H1 (cell line): ENCODE results near the gene SKAP1. TPM values are rescaled to one million over a fixed set of nuclear protein-coding genes. Genes with fewer than 3 reads are reported as not detected.

ENCODE experiments used
- BCL11A ChIP-seq, 2 experiments: IDR thresholded peaks; one replicate each; pipeline ENCODE4 v1.6.1; 2011; ENCODE audit warnings: low read depth in 2 of 2, low read length in 2 of 2, mild to moderate bottlenecking in 2 of 2
- CEBPB ChIP-seq: IDR thresholded peaks from 2 replicates; pipeline ENCODE4 v1.6.1; 2012; ENCODE audit warnings: low read depth, low read length
- CHD2 ChIP-seq: IDR thresholded peaks from 2 replicates; pipeline ENCODE4 v1.6.1; 2012; ENCODE audit warnings: low read length, improper control_type of control experiment
- CHD7 ChIP-seq: fragments of 300-600 bp; sonication (generic); IDR thresholded peaks from 2 replicates; pipeline ENCODE4 v1.7.1; 2012; ENCODE audit warnings: low read length, moderate library complexity, mild to moderate bottlenecking, inconsistent platforms; ENCODE audit not compliant: insufficient replicate concordance
- CREB1 ChIP-seq: IDR thresholded peaks from 2 replicates; pipeline ENCODE4 v1.6.1; 2012; ENCODE audit warnings: inconsistent platforms
- E2F6 ChIP-seq: IDR thresholded peaks from 2 replicates; pipeline ENCODE4 v1.6.1; 2012; ENCODE audit warnings: inconsistent platforms
- FOSL1 ChIP-seq: IDR thresholded peaks from 2 replicates; pipeline ENCODE4 v1.6.1; 2011; ENCODE audit warnings: mild to moderate bottlenecking, low read depth, low read length, moderate library complexity; ENCODE audit not compliant: insufficient read depth
- MAX ChIP-seq: IDR thresholded peaks from 2 replicates; pipeline ENCODE4 v1.6.1; 2012; ENCODE audit warnings: inconsistent platforms
- RAD21 ChIP-seq, 2 experiments: IDR thresholded peaks in 1 of 2; conservative IDR thresholded peaks in 1 of 2; 2 replicates each; pipeline ENCODE4 v1.6.1; 2011; ENCODE audit warnings: low read depth in 2 of 2, low read length in 2 of 2, improper control_type of control experiment in 1 of 2, inconsistent platforms in 1 of 2, mild to moderate bottlenecking in 1 of 2, moderate library complexity in 1 of 2
- SIRT6 ChIP-seq: IDR thresholded peaks from one replicate; pipeline ENCODE4 v1.7.1; 2012; ENCODE audit warnings: low read length, inconsistent platforms
- SP1 ChIP-seq: IDR thresholded peaks from 2 replicates; pipeline ENCODE4 v1.6.1; 2011; ENCODE audit warnings: low read depth, low read length
- TAF1 ChIP-seq: IDR thresholded peaks from 2 replicates; pipeline ENCODE4 v1.6.1; 2011; ENCODE audit warnings: mild to moderate bottlenecking, low read depth, low read length
- polyA plus RNA-seq, 7 experiments: library from polyadenylated mRNA; depleted of rRNA in 3 of 7; stranded (reverse) in 5 of 7; unstranded in 2 of 7; fragments of >200 nt in 5 of 7; fragments of 200-250 nt in 2 of 7; gene quantifications; 1 replicate in 5 of 7; 2 replicates in 1 of 7; 4 replicates in 1 of 7; pipeline versions ENCODE4 v1.2.1 to v1.2.3, GENCODE V29; 2011 to 2013; ENCODE audit warnings: missing spikeins in 2 of 7, mixed read lengths in 2 of 7
- total RNA-seq: library from RNA; stranded (reverse); fragmentation: NEBNext Ultra II Directional; extraction: Animal tissue kit (Norgen Biotek cat#: 25700); gene quantifications from 2 replicates; pipeline ENCODE4 v1.2.1, GENCODE V29; 2021

Gene SKAP1
- total and polyA plus RNA-seq, 2 of the 8 experiments (the other 6 are each of a cell fraction or from before 2014, with no cell fraction given): not detected

GRCh38 chr17:48336986-48337385, 93.0 kb downstream of the SKAP1 start (continued):
- TF ChIP-seq CHD7 (no peak), FOSL1 (no peak), SP1 (no peak), CHD2 (no peak), CEBPB (no peak), TAF1 (no peak), E2F6 (no peak), BCL11A (IDR thresholded peaks at IDR 0.05; ENCODE audit: low read depth in 2 of 2, low read length in 2 of 2) (no peak), MAX (no peak), SIRT6 (no peak), CREB1 (no peak), RAD21 (IDR thresholded peaks at IDR 0.05 in 1 of 2, conservative IDR thresholded peaks at IDR 0.05 in 1 of 2; ENCODE audit: low read depth in 2 of 2, low read length in 2 of 2) (no peak)
